Cortex of kidney (tissue), 1 donor: ENCODE data around the gene MPHOSPH10.
"Not testable (repeated sequence)": the region's sequence is repeated elsewhere in the genome, so short reads cannot be mapped to it uniquely, and the experiment has no call there.

Experiments used
- DNase-seq: peaks from one replicate; lab custom pipeline; 2025; lab: John Stamatoyannopoulos, UW

Gene MPHOSPH10

GRCh38 chr2:71125506-71126294 is 4.7 kb upstream of the MPHOSPH10 start:
- DNase-seq: no peak

GRCh38 chr2:71126957-71127356 is 3.5 kb upstream of the MPHOSPH10 start:
- DNase-seq: no peak

DNA sequence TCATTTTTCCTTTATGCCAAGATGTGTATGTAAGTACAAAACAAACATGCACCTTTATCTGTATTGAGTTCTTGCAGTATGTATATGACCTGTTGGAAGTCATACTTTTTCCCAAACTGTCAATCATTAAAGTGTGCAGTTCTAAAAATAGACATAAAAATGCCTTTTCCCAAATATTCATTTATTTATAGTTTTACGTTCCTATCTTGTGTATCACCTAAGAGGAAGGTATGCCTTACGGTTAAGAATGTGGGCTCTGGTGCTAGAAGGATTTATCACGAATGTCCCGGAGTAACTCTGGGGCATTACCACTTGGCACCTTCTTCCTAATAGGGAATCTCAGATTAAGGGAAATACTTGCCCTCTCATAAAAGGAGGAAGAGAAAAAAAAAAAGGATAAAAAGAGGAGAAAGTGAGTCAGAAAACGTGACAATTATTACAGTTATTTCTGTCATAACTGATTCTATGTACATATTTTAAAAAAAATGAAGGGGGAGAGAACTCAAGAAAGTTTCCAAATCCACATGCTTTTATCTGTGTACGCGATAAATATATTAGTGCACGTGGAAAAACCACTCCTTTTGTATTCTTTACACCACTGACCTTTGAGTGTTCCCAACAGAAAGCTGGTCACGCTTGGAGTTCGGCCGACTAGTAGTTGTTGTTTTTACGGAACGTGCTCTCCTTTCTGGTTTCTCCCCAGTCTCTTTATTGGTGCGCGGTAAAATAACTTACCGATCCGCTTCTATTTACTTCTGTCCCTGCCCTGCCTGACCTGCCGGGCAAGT is 1.1 kb upstream of the MPHOSPH10 start:
- DNase-seq: no peak

- no peak for DNase-seq
These were observed 607 bp upstream of the MPHOSPH10 start for GRCh38 chr2:71129902-71130151.

GRCh38 chr2:71130905-71131244 is 441 bp downstream of the MPHOSPH10 start:
- no peak for DNase-seq

DNA sequence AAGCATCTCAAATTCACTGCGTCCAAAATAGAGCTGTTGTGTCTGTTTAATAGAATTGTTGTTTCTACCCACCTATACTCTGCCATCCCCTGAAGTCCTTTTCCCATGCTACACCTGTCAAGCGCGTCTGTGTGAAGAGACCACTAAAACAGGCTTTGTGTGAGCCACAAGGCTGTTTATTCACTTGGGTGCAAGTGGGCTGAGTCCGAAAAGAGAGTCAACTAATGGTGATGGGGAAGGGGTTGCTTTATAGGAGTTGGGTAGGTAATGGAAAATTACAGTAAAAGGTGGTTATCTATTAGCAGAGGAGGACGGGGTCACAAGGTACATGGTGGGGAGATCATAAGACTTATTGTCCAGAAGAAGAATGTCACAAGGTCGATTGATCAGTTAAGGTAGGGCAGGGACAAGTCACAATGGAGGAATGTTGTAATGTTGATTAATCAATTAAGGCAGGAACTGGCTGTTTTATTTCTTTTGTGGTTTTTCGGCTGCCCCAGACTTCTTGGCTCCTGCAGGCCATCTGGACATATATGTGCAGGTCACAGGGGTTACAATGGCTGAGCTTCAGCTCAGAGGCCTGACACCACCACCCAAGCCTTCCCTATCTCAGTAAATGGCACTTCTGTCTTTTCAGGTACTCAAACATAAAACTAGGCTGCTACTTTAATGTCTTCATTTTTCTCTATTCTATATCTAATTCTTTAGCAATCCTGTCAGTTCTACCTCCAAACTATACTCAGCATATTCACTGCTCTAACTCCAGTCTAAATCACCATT is 1.1 kb downstream of the MPHOSPH10 start:
- DNase-seq: not testable (repeated sequence)

DNA sequence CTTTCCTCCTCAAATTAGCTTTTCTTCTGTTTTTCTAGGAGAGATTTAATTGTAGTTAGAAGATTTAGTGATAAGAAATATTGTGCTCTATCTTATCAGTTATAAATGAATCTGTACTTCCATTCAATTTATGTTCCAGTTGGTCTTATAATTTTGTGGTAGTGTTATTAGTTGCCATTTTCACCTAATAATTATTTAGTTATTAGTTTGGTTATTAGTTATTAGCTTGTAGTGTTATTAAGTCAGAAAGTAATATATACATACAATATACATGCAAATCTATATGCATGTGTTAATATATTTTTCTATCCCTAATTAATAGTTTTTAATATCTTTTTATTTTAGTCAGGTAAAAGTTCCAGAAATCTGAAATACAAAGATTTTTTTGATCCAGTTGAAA is 3.2 kb downstream of the MPHOSPH10 start:
- no peak for DNase-seq

GRCh38 chr2:71136174-71136573 is 5.7 kb downstream of the MPHOSPH10 start:
- no peak for DNase-seq

DNA sequence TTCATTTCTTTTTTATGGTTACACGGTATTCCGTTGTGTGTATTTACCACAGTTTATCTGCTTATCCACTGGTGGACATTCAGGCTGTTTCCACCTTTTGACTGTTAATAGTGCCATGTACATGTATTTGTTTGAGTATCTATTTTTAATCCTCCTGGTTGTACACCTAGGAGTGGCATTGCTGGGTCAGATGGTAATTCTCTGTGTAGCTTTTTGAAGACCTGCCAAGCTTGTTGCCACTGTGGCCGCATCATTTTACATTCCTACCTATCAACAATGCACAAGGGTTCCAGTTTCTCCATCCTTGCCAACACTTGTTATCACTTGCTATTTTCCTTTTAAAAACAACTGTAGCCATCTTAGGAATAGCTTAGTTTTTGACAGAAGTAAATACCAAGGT is 13.3 kb downstream of the MPHOSPH10 start:
- no peak for DNase-seq

GRCh38 chr2:71148506-71149063 is 18.2 kb downstream of the MPHOSPH10 start:
- no peak for DNase-seq

- DNase-seq: no peak
These were observed 19.8 kb downstream of the MPHOSPH10 start for GRCh38 chr2:71150082-71150816.

- no peak for DNase-seq
These were observed 21.2 kb downstream of the MPHOSPH10 start for GRCh38 chr2:71151620-71152019.

- no peak for DNase-seq
These were observed 23.3 kb downstream of the MPHOSPH10 start for GRCh38 chr2:71153585-71154224.

GRCh38 chr2:71154279-71154678 is 23.8 kb downstream of the MPHOSPH10 start:
- no peak for DNase-seq

DNA sequence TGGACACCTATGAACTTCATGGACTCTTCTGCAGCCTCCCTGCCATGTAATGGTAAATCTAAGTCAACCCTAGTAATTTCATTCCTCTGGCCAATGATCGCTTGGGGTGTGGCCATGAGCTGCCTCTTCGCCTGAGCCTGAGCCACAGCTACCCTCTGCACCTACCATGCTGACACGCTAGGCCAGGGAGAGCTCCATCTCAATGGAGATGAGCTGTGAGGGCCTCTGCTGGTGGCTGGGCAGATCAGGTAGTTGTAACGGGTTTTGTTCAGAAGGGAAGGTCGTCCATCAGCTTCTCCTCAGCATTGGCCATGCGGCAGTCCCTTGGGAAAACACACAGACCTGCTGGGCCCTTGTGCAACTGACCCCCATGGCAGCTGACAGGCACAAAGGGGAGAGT is 24.4 kb downstream of the MPHOSPH10 start:
- DNase-seq: no peak

- DNase-seq: no peak
These were observed 25.4 kb downstream of the MPHOSPH10 start for GRCh38 chr2:71155846-71156245.

GRCh38 chr2:71156573-71156972 is 26.1 kb downstream of the MPHOSPH10 start:
- DNase-seq: no peak

- DNase-seq: no peak
These were observed 26.8 kb downstream of the MPHOSPH10 start for GRCh38 chr2:71157124-71157793.

- DNase-seq: no peak
These were observed 36.4 kb downstream of the MPHOSPH10 start for GRCh38 chr2:71166812-71167211.

GRCh38 chr2:71173096-71173495 is 42.7 kb downstream of the MPHOSPH10 start:
- DNase-seq: no peak

DNA sequence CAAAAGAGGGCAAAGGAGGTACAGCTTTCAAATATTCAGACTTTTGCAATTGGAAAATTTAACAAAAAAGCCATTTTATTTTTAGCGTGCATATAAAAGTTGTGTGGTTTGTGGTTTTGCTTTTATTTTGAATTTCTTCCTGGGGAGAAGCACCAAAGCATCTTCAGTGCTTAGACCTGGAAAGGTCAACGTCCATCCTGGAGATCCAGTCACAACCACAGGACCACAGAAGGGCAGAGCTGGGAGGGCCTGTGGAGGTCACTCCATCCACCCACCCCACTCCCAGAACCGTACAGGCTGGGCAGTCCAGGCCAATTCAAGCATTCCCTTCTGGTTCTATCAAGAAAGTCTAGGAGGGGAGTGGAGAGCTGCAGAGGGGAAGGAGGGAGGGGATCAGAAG is 43.8 kb downstream of the MPHOSPH10 start:
- DNase-seq: no peak
